ENCODE results near the gene TGFA. TPM values are rescaled to one million over a fixed set of nuclear protein-coding genes. Genes with fewer than 3 reads are reported as not detected.

TGFA gene
- total and polyA plus RNA-seq, 2 experiments from 2014 or later = 9.2 to 17.3 TPM

GRCh38 chr2:70516596-70516995, 37.0 kb downstream of the TGFA start:
- H2AFZ ChIP-seq = peak overlapping the region; percentile 5; the same call in 1 of the 2 replicates
- no peaks in the 10 kb centered on the region for H3K36me3 ChIP-seq (ENCODE audit: low read depth)
- peaks cover 16% of the 10 kb centered on the region for H3K4me1 ChIP-seq (ENCODE audit: insufficient read depth)
- WGBS, 2 experiments (ENCODE audit: low coverage in 1 of 2, low lambda C conversion rate in 2 of 2, missing lambda C conversion rate in 2 of 2) = 1 to 5% methylated on average over 5 of the region's 5 CpGs
- H4K20me1 ChIP-seq (ENCODE audit: insufficient read depth) = no peaks in the 10 kb centered on the region
- TF ChIP-seq EZH2phosphoT487 (IDR thresholded peaks at IDR 0.05; ENCODE audit: insufficient read depth, low read depth) (no peak), EZH2 (IDR thresholded peaks at IDR 0.05; ENCODE audit: insufficient read depth, poor library complexity, severe bottlenecking) (no peak)
- peaks cover 16% of the 10 kb centered on the region; the same call in 1 of the 2 replicates for H3F3A ChIP-seq (ENCODE audit: insufficient read depth)
- H3K27me3 ChIP-seq (replicated peaks; ENCODE audit: insufficient read depth) = no peaks in the 10 kb centered on the region
- H3K9ac ChIP-seq = peak overlapping the region; percentile 32; the same call in 1 of the 2 replicates
- no peaks in the 10 kb centered on the region; the same call in 1 of the 2 replicates for H3K79me2 ChIP-seq (ENCODE audit: insufficient read depth)
- H3K4me3 ChIP-seq = no peak overlapping the region; the same call in 1 of the 2 replicates
- no peaks in the 10 kb centered on the region for H3K9me3 ChIP-seq (ENCODE audit: low read depth)
- no peaks in the 10 kb centered on the region for H3K9me2 ChIP-seq (ENCODE audit: insufficient read depth)
- in situ Hi-C loops (cut with MboI) = no loop called here
- DNase-seq = peak; percentile 90
- peak overlapping the region; percentile 60 for H3K4me2 ChIP-seq (ENCODE audit: unreplicated experiment)
- peak overlapping the region; percentile 64 for H3K27ac ChIP-seq

- in situ Hi-C loops (cut with MboI) = no loop called here
Observed at GRCh38 chr2:70515938-70516337, 37.7 kb downstream of the TGFA start.

GRCh38 chr2:70514612-70515055, 39.0 kb downstream of the TGFA start:
- no peak overlapping the region for H3K9ac ChIP-seq
- in situ Hi-C loops (cut with MboI) = no loop called here
- H3K4me1 ChIP-seq (ENCODE audit: insufficient read depth) = peaks cover 23% of the 10 kb centered on the region
- 69 to 70% methylated on average over 10 to 15 of the region's 15 CpGs for WGBS, 2 experiments (ENCODE audit: low coverage in 1 of 2, low lambda C conversion rate in 2 of 2, missing lambda C conversion rate in 2 of 2)
- H3K4me2 ChIP-seq (ENCODE audit: unreplicated experiment) = no peak overlapping the region
- no peaks in the 10 kb centered on the region for H3K36me3 ChIP-seq (ENCODE audit: low read depth)
- no peak for DNase-seq
- no peaks in the 10 kb centered on the region for H3K9me2 ChIP-seq (ENCODE audit: insufficient read depth)
- H3K9me3 ChIP-seq (ENCODE audit: low read depth) = no peaks in the 10 kb centered on the region
- H3K4me3 ChIP-seq = no peak overlapping the region
- no peaks in the 10 kb centered on the region for H3K79me2 ChIP-seq (ENCODE audit: insufficient read depth)
- peaks cover 16% of the 10 kb centered on the region; the same call in 1 of the 2 replicates for H3F3A ChIP-seq (ENCODE audit: insufficient read depth)
- H2AFZ ChIP-seq = no peak overlapping the region
- H3K27me3 ChIP-seq (replicated peaks; ENCODE audit: insufficient read depth) = no peaks in the 10 kb centered on the region
- H3K27ac ChIP-seq = no peak overlapping the region
- no peak for TF ChIP-seq EZH2 (IDR thresholded peaks at IDR 0.05; ENCODE audit: insufficient read depth, poor library complexity, severe bottlenecking)
- no peak for TF ChIP-seq EZH2phosphoT487 (IDR thresholded peaks at IDR 0.05; ENCODE audit: insufficient read depth, low read depth)
- no peaks in the 10 kb centered on the region for H4K20me1 ChIP-seq (ENCODE audit: insufficient read depth)

More at GRCh38 chr2:70515938-70516337, 37.7 kb downstream of the TGFA start:
- 7% methylated on average over 4 of the region's 4 CpGs for WGBS, 2 experiments (ENCODE audit: low coverage in 1 of 2, low lambda C conversion rate in 2 of 2, missing lambda C conversion rate in 2 of 2)
- H3K27me3 ChIP-seq (replicated peaks; ENCODE audit: insufficient read depth) = no peaks in the 10 kb centered on the region
- no peaks in the 10 kb centered on the region for H3K36me3 ChIP-seq (ENCODE audit: low read depth)
- TF ChIP-seq EZH2 (IDR thresholded peaks at IDR 0.05; ENCODE audit: insufficient read depth, poor library complexity, severe bottlenecking) (no peak), EZH2phosphoT487 (IDR thresholded peaks at IDR 0.05; ENCODE audit: insufficient read depth, low read depth) (no peak)
- H3K4me3 ChIP-seq = no peak overlapping the region; the same call in 1 of the 2 replicates
- peak overlapping the region; percentile 32; the same call in 1 of the 2 replicates for H3K9ac ChIP-seq
- peak overlapping the region; percentile 60 for H3K4me2 ChIP-seq (ENCODE audit: unreplicated experiment)
- no peaks in the 10 kb centered on the region for H3K9me2 ChIP-seq (ENCODE audit: insufficient read depth)
- H3K79me2 ChIP-seq (ENCODE audit: insufficient read depth) = no peaks in the 10 kb centered on the region; the same call in 1 of the 2 replicates
- peak overlapping the region; percentile 5; the same call in 1 of the 2 replicates for H2AFZ ChIP-seq
- no peaks in the 10 kb centered on the region for H3K9me3 ChIP-seq (ENCODE audit: low read depth)
- peak; percentile 66 for DNase-seq
- peaks cover 16% of the 10 kb centered on the region for H3K4me1 ChIP-seq (ENCODE audit: insufficient read depth)
- H3F3A ChIP-seq (ENCODE audit: insufficient read depth) = peaks cover 16% of the 10 kb centered on the region; the same call in 1 of the 2 replicates
- H4K20me1 ChIP-seq (ENCODE audit: insufficient read depth) = no peaks in the 10 kb centered on the region
- peak overlapping the region; percentile 64 for H3K27ac ChIP-seq

GRCh38 chr2:70513738-70514137, 39.9 kb downstream of the TGFA start:
- Histone ChIP-seq H3K27ac (no peak overlapping the region), H3K4me2 (ENCODE audit: unreplicated experiment) (no peak overlapping the region), H3K4me1 (ENCODE audit: insufficient read depth) (peaks cover 32% of the 10 kb centered on the region), H3K79me2 (ENCODE audit: insufficient read depth) (no peaks in the 10 kb centered on the region), H3F3A (ENCODE audit: insufficient read depth) (peaks cover 16% of the 10 kb centered on the region; the same call in 1 of the 2 replicates), H3K36me3 (ENCODE audit: low read depth) (no peaks in the 10 kb centered on the region), H3K9me2 (ENCODE audit: insufficient read depth) (no peaks in the 10 kb centered on the region), H3K4me3 (no peak overlapping the region), H2AFZ (no peak overlapping the region), H3K27me3 (replicated peaks; ENCODE audit: insufficient read depth) (no peaks in the 10 kb centered on the region), H4K20me1 (ENCODE audit: insufficient read depth) (no peaks in the 10 kb centered on the region), H3K9ac (no peak overlapping the region), H3K9me3 (ENCODE audit: low read depth) (no peaks in the 10 kb centered on the region)
- TF ChIP-seq EZH2 (IDR thresholded peaks at IDR 0.05; ENCODE audit: insufficient read depth, poor library complexity, severe bottlenecking) (no peak), EZH2phosphoT487 (IDR thresholded peaks at IDR 0.05; ENCODE audit: insufficient read depth, low read depth) (no peak)
- in situ Hi-C loops (cut with MboI) = no loop called here
- WGBS, 2 experiments (ENCODE audit: low coverage in 1 of 2, low lambda C conversion rate in 2 of 2, missing lambda C conversion rate in 2 of 2) = 72 to 73% methylated on average over 4 of the region's 4 CpGs
- DNase-seq = no peak
